K562 (cell line): ENCODE data around the gene QRICH1. TPM values are rescaled to one million over a fixed set of nuclear protein-coding genes. Genes with fewer than 3 reads are reported as not detected.
A peak's percentile ranks its signal among the peaks of the same experiment; 100 is the strongest.

Experiments used
- CBFA2T2 ChIP-seq: fragments of 450-650 bp; conservative IDR thresholded peaks from 2 replicates; pipeline ENCODE4 v1.6.1; 2017; ENCODE audit warnings: mild to moderate bottlenecking
- CREB1 ChIP-seq, 2 experiments: sonication (generic) in 1 of 2; formaldehyde crosslinking in 1 of 2; IDR thresholded peaks; 2 replicates each; pipeline versions ENCODE4 v1.6.1 to v1.8.0; 2012 to 2022; ENCODE audit warnings: inconsistent platforms in 1 of 2, mild to moderate bottlenecking in 1 of 2, missing genetic modification reagents in 1 of 2, moderate library complexity in 1 of 2
- ELF1 ChIP-seq: fragments of 200-800 bp; sonication (Bioruptor generic); IDR thresholded peaks from 2 replicates; pipeline ENCODE4 v1.6.1; 2016; ENCODE audit warnings: missing genetic modification characterization, missing compliant biosample characterization
- FOXJ2 ChIP-seq: fragments of 200-800 bp; sonication (Bioruptor generic); IDR thresholded peaks from 2 replicates; pipeline ENCODE4 v1.6.1; 2016; ENCODE audit warnings: missing genetic modification characterization, missing compliant biosample characterization
- HMG20A ChIP-seq: fragments of 450-650 bp; formaldehyde crosslinking; conservative IDR thresholded peaks from 2 replicates; pipeline ENCODE4 v1.4.0; 2020; ENCODE audit warnings: mild to moderate bottlenecking, mixed read lengths
- KDM1A ChIP-seq, 2 experiments: fragments of 450-650 bp; IDR thresholded peaks; 2 replicates each; pipeline ENCODE4 v1.6.1; 2016; ENCODE audit warnings: mild to moderate bottlenecking in 2 of 2
- KDM2B ChIP-seq: fragments of 250-450 bp; sonication (Bioruptor Pico); IDR thresholded peaks from 2 replicates; pipeline ENCODE4 v1.8.0; 2021; ENCODE audit warnings: mild to moderate bottlenecking, moderate library complexity
- MTA1 ChIP-seq: fragments of 450-650 bp; IDR thresholded peaks from 2 replicates; pipeline ENCODE4 v1.6.1; 2017; ENCODE audit warnings: borderline replicate concordance
- NBN ChIP-seq: fragments of 450-650 bp; IDR thresholded peaks from 2 replicates; pipeline ENCODE4 v1.6.1; 2016; ENCODE audit warnings: low read depth, mild to moderate bottlenecking
- POLR2G ChIP-seq: fragments of 200-400 bp; formaldehyde crosslinking; IDR thresholded peaks from 2 replicates; pipeline ENCODE4 v1.6.1; 2017; ENCODE audit warnings: low read depth, mild to moderate bottlenecking, antibody characterized with exemption, low read length, moderate library complexity
- RBM25 ChIP-seq: fragments of 200-400 bp; formaldehyde crosslinking; IDR thresholded peaks from 2 replicates; pipeline ENCODE4 v1.6.1; 2018; ENCODE audit warnings: low read length, low read depth, moderate library complexity; ENCODE audit not compliant: severe bottlenecking
- RFX5 ChIP-seq: IDR thresholded peaks from 2 replicates; pipeline ENCODE4 v1.6.1; 2011; ENCODE audit warnings: low read depth, mild to moderate bottlenecking, improper control_type of control experiment, low read length
- YY1 ChIP-seq, 3 experiments: IDR thresholded peaks; 2 replicates each; pipeline ENCODE4 v1.6.1; 2011; ENCODE audit warnings: low read length in 2 of 3, mild to moderate bottlenecking in 2 of 3, moderate library complexity in 2 of 3, borderline replicate concordance in 1 of 3, control low read depth in 1 of 3, low read depth in 1 of 3; ENCODE audit not compliant: insufficient read depth in 3 of 3, insufficient replicate concordance in 2 of 3, control insufficient read depth in 1 of 3, insufficient read length in 1 of 3; ENCODE audit errors: extremely low read depth in 1 of 3
- ZBTB7A ChIP-seq: IDR thresholded peaks from 2 replicates; pipeline ENCODE4 v1.6.1; 2011; ENCODE audit warnings: low read depth, mild to moderate bottlenecking, low read length, moderate library complexity, borderline replicate concordance; ENCODE audit not compliant: control insufficient read depth
- polyA plus RNA-seq, 8 experiments: library from polyadenylated mRNA; depleted of rRNA in 4 of 8; stranded (reverse) in 5 of 8; unstranded in 3 of 8; fragments of >200 nt; fragmentation: Nextera tagmentation in 2 of 8; fragmentation: Illumina TruSeq in 1 of 8; extraction: Ambion mirVana in 2 of 8; extraction: Trizol in 1 of 8; gene quantifications; 2 replicates each; pipeline versions ENCODE4 v1.2.1 to v1.2.3, GENCODE V29; 2011 to 2014; ENCODE audit warnings: inconsistent platforms in 1 of 8, missing spikeins in 1 of 8
- total RNA-seq, 7 experiments: library from RNA; depleted of rRNA in 6 of 7; stranded (reverse); fragments of >200 nt in 6 of 7; fragmentation: Illumina TruSeq in 2 of 7; extraction: Trizol in 2 of 7; gene quantifications; 2 replicates each; pipeline versions ENCODE4 v1.2.1 to v1.2.3, GENCODE V29; 2011 to 2021; ENCODE audit warnings: low replicate concordance in 1 of 7
- TF ChIP-seq, protein P1 (sequence below): fragments of 250-450 bp; sonication (Bioruptor Pico); IDR thresholded peaks from 2 replicates; pipeline ENCODE4 v1.5.0; 2021; ENCODE audit warnings: mild to moderate bottlenecking, borderline replicate concordance
- TF ChIP-seq, protein P2 (sequence below), 2 experiments: fragments of 450-650 bp in 1 of 2; sonication (generic) in 1 of 2; formaldehyde crosslinking in 1 of 2; IDR thresholded peaks in 1 of 2; conservative IDR thresholded peaks in 1 of 2; 2 replicates each; pipeline versions ENCODE4 v1.6.1 to v1.8.1; 2016 to 2023; ENCODE audit warnings: mild to moderate bottlenecking in 2 of 2, moderate library complexity in 2 of 2, inconsistent platforms in 1 of 2, missing genetic modification reagents in 1 of 2
- TF ChIP-seq, protein P3 (sequence below): fragments of 450-650 bp; IDR thresholded peaks from 2 replicates; pipeline ENCODE4 v1.6.1; 2018; ENCODE audit not compliant: partially characterized antibody

QRICH1 gene
- total and polyA plus RNA-seq, 9 of the 15 experiments (the other 6 are each of a cell fraction or from before 2014, with no cell fraction given): 20.1 to 99.2 (median 56.7) TPM

DNA sequence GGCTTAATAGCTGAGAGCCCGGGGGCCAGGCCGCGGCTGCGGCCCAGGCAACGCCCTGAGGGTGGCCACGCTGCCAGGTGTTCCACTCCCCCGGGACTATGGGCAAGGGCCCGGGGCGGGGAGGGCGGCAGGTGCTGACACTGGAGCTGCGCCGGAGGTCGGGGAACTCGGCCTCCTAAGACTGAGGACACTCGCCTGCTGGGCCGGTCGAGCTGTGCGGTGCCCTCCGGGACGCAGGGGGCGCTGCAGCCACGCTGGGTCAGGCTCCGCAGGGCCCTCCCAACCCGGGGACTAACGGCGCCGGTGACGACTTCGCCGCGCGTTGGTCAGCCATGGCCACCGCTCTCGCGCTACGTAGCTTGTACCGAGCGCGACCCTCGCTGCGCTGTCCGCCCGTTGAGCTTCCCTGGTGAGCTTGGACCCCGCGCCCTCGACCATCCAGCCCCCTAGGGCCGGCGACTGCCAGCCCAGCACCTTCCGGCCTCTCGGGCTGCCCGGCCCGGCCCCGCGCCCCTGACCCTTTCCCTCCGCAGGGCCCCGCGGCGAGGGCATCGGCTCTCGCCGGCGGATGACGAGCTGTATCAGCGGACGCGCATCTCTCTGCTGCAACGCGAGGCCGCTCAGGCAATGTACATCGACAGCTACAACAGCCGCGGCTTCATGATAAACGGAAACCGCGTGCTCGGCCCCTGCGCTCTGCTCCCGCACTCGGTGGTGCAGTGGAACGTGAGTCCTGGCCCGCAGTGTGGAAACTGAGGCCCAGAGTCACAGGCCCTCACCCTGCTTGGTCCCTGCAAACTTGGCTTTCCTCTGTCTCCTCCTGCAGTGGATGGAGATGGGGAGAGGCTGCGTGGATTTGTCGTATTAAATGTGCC lies 71.8 kb downstream of the QRICH1 start, which contains the start of gene NDUFAF3 (continued):
- TF ChIP-seq, protein P1, sequence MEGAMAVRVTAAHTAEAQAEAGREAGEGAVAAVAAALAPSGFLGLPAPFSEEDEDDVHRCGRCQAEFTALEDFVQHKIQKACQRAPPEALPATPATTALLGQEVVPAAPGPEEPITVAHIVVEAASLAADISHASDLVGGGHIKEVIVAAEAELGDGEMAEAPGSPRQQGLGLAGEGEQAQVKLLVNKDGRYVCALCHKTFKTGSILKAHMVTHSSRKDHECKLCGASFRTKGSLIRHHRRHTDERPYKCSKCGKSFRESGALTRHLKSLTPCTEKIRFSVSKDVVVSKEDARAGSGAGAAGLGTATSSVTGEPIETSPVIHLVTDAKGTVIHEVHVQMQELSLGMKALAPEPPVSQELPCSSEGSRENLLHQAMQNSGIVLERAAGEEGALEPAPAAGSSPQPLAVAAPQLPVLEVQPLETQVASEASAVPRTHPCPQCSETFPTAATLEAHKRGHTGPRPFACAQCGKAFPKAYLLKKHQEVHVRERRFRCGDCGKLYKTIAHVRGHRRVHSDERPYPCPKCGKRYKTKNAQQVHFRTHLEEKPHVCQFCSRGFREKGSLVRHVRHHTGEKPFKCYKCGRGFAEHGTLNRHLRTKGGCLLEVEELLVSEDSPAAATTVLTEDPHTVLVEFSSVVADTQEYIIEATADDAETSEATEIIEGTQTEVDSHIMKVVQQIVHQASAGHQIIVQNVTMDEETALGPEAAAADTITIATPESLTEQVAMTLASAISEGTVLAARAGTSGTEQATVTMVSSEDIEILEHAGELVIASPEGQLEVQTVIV (CRISPR knock-in tag): no peak
- TF ChIP-seq RFX5: no peak
- no peak for TF ChIP-seq HMG20A (CRISPR knock-in tag)
- no peak for TF ChIP-seq NBN
- peak; percentile 62 for TF ChIP-seq POLR2G
- TF ChIP-seq, protein P2, sequence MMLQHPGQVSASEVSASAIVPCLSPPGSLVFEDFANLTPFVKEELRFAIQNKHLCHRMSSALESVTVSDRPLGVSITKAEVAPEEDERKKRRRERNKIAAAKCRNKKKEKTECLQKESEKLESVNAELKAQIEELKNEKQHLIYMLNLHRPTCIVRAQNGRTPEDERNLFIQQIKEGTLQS (IDR thresholded peaks at IDR 0.05): no peak
- TF ChIP-seq, protein P2 (CRISPR knock-in tag; conservative IDR thresholded peaks at IDR 0.05): no peak
- TF ChIP-seq MTA1: 0 out of 2 replicates have a peak, but pooled peaks have one; percentile 3
- peak; percentile 38 for TF ChIP-seq RBM25
- peak; percentile 51; the same call in 1 of the 2 replicates for TF ChIP-seq ZBTB7A
- peak; percentile 61 for TF ChIP-seq CREB1 (IDR thresholded peaks at IDR 0.05)
- peak; percentile 47; the same call in 1 of the 2 replicates for TF ChIP-seq CREB1 (CRISPR knock-in tag; IDR thresholded peaks at IDR 0.05)
- TF ChIP-seq ELF1: peak; percentile 62; the same call in 1 of the 2 replicates
- TF ChIP-seq, protein P3, sequence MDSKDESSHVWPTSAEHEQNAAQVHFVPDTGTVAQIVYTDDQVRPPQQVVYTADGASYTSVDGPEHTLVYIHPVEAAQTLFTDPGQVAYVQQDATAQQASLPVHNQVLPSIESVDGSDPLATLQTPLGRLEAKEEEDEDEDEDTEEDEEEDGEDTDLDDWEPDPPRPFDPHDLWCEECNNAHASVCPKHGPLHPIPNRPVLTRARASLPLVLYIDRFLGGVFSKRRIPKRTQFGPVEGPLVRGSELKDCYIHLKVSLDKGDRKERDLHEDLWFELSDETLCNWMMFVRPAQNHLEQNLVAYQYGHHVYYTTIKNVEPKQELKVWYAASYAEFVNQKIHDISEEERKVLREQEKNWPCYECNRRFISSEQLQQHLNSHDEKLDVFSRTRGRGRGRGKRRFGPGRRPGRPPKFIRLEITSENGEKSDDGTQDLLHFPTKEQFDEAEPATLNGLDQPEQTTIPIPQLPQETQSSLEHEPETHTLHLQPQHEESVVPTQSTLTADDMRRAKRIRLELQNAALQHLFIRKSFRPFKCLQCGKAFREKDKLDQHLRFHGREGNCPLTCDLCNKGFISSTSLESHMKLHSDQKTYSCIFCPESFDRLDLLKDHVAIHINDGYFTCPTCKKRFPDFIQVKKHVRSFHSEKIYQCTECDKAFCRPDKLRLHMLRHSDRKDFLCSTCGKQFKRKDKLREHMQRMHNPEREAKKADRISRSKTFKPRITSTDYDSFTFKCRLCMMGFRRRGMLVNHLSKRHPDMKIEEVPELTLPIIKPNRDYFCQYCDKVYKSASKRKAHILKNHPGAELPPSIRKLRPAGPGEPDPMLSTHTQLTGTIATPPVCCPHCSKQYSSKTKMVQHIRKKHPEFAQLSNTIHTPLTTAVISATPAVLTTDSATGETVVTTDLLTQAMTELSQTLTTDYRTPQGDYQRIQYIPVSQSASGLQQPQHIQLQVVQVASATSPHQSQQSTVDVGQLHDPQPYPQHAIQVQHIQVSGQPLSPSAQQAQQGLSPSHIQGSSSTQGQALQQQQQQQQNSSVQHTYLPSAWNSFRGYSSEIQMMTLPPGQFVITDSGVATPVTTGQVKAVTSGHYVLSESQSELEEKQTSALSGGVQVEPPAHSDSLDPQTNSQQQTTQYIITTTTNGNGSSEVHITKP: peak; percentile 39
- TF ChIP-seq YY1 (IDR thresholded peaks at IDR 0.05; ENCODE audit: borderline replicate concordance in 1 of 3, control insufficient read depth in 1 of 3, extremely low read depth in 1 of 3, insufficient read depth in 3 of 3, insufficient read length in 1 of 3, insufficient replicate concordance in 2 of 3, low read depth in 1 of 3, low read length in 2 of 3): peak; percentile 57 to 94 (median 86)
- TF ChIP-seq KDM2B (CRISPR knock-in tag): no peak
- TF ChIP-seq KDM1A (IDR thresholded peaks at IDR 0.05): no peak
- peak; percentile 30; the same call in 1 of the 2 replicates for TF ChIP-seq CBFA2T2
- TF ChIP-seq FOXJ2 (tag): 0 out of 2 replicates have a peak, but pooled peaks have one; percentile 7
